Measurements from ENCODE around the gene CD8B.
"Not testable (repeated sequence)": the region's sequence is repeated elsewhere in the genome, so short reads cannot be mapped to it uniquely, and the experiment has no call there.

The CD8B gene

GRCh38 chr2:86882865-86883264 is 21.2 kb upstream of the CD8B start:
- not testable (repeated sequence) for H2AFZ ChIP-seq (ENCODE audit: low read length); H4K91ac ChIP-seq (ENCODE audit: low read depth, low read length, poor library complexity); H2BK5ac ChIP-seq (ENCODE audit: low read length); H2BK120ac ChIP-seq (ENCODE audit: low read depth, low read length); H3K4me2 ChIP-seq (ENCODE audit: insufficient read depth, low read length, poor library complexity, severe bottlenecking); H2BK15ac ChIP-seq (ENCODE audit: low read length); H3K4me3 ChIP-seq (ENCODE audit: low read length in 2 of 2); H3K36me3 ChIP-seq (replicated peaks in 1 of 2; ENCODE audit: control insufficient read depth in 2 of 2, insufficient read depth in 2 of 2, low read length in 2 of 2); H3K9ac ChIP-seq (ENCODE audit: low read depth, low read length, poor library complexity); H3K4me1 ChIP-seq (ENCODE audit: control insufficient read depth in 2 of 2, insufficient read depth in 1 of 2, low read depth in 1 of 2, low read length in 2 of 2); H2BK12ac ChIP-seq (ENCODE audit: low read length); H2AK5ac ChIP-seq (ENCODE audit: low read depth, low read length); H3K27me3 ChIP-seq (ENCODE audit: control insufficient read depth in 3 of 3, insufficient read depth in 3 of 3, low read depth in 1 of 3, low read length in 3 of 3); H3K14ac ChIP-seq (ENCODE audit: low read length); H3K4ac ChIP-seq (ENCODE audit: low read length); H3K27ac ChIP-seq (replicated peaks; ENCODE audit: low read length); H3K9me3 ChIP-seq (replicated peaks in 1 of 2; ENCODE audit: control insufficient read depth in 2 of 2, insufficient read depth in 1 of 2, low read depth in 1 of 2, low read length in 2 of 2); H4K8ac ChIP-seq (ENCODE audit: low read depth, low read length); H3K18ac ChIP-seq (ENCODE audit: low read length); DNase-seq (ENCODE audit: low spot score); H3K79me1 ChIP-seq (ENCODE audit: low read depth, low read length); H3K23ac ChIP-seq (ENCODE audit: low read depth, low read length, poor library complexity)
- no CpG with 5 or more reads among the region's 2 CpGs for WGBS, 2 donors (ENCODE audit: extremely low coverage in 2 of 2, insufficient read length in 2 of 2, insufficient replicate concordance in 1 of 2)

DNA sequence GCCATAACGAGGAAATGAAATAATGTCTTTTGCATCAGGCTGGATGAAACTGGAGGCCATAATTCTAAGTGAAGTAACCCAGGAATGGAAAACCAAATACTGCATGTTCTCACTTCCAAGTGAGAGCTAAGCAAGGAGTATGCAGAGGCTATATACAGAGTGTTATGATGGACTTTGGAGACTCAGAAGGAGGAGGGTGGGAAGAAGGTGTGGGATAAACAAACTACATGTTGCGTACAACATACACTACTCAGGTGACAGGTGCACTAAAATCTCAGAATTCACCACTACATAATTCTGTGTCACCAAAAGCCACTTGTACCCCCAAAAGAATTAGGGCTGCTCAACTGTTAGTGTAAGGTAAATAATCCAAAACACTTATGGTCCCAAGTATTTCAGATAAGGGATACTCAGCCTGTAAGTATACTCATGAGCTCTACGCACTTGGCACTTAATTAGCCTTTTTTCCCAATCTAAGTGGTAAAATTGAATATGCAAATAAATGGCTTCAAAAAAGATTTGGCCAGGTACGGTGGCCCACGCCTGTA is 20.5 kb upstream of the CD8B start:
- not testable (repeated sequence) for H3K4me3 ChIP-seq (ENCODE audit: low read length in 2 of 2); H2BK5ac ChIP-seq (ENCODE audit: low read length); H3K27me3 ChIP-seq (ENCODE audit: control insufficient read depth in 3 of 3, insufficient read depth in 3 of 3, low read depth in 1 of 3, low read length in 3 of 3); H3K79me1 ChIP-seq (ENCODE audit: low read depth, low read length); H3K23ac ChIP-seq (ENCODE audit: low read depth, low read length, poor library complexity); H2BK120ac ChIP-seq (ENCODE audit: low read depth, low read length); H3K4me1 ChIP-seq (ENCODE audit: control insufficient read depth in 2 of 2, insufficient read depth in 1 of 2, low read depth in 1 of 2, low read length in 2 of 2); H3K36me3 ChIP-seq (replicated peaks in 1 of 2; ENCODE audit: control insufficient read depth in 2 of 2, insufficient read depth in 2 of 2, low read length in 2 of 2); H4K91ac ChIP-seq (ENCODE audit: low read depth, low read length, poor library complexity); H3K9ac ChIP-seq (ENCODE audit: low read depth, low read length, poor library complexity); DNase-seq (ENCODE audit: low spot score); H4K8ac ChIP-seq (ENCODE audit: low read depth, low read length); H3K18ac ChIP-seq (ENCODE audit: low read length); H2AFZ ChIP-seq (ENCODE audit: low read length); H3K9me3 ChIP-seq (replicated peaks in 1 of 2; ENCODE audit: control insufficient read depth in 2 of 2, insufficient read depth in 1 of 2, low read depth in 1 of 2, low read length in 2 of 2); H2BK15ac ChIP-seq (ENCODE audit: low read length); H2BK12ac ChIP-seq (ENCODE audit: low read length); H3K27ac ChIP-seq (replicated peaks; ENCODE audit: low read length); H3K14ac ChIP-seq (ENCODE audit: low read length); H3K4me2 ChIP-seq (ENCODE audit: insufficient read depth, low read length, poor library complexity, severe bottlenecking); H2AK5ac ChIP-seq (ENCODE audit: low read depth, low read length); H3K4ac ChIP-seq (ENCODE audit: low read length)
- WGBS, 2 donors (ENCODE audit: extremely low coverage in 2 of 2, insufficient read length in 2 of 2, insufficient replicate concordance in 1 of 2), result no CpG with 5 or more reads among the region's 5 CpGs

DNA sequence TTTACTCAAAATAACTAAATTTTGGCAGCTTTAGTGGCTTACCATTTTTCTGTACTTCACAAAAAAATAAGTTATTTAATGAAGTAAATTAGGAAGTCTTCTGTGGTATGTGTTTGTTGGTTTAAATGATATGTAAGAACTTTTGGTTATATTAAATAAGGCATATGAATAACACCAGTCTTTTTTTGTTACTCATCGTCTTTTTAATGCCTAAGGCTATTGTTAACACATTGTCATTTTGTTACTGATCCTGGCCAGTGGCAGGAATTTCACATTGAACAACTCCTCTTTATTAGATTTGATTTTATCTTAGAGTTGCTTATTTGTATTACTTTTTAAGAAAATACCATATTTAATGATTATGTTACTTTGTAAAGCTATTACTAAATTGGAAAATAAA is 17.3 kb upstream of the CD8B start:
- DNase-seq (ENCODE audit: low spot score), result not testable (repeated sequence)

DNA sequence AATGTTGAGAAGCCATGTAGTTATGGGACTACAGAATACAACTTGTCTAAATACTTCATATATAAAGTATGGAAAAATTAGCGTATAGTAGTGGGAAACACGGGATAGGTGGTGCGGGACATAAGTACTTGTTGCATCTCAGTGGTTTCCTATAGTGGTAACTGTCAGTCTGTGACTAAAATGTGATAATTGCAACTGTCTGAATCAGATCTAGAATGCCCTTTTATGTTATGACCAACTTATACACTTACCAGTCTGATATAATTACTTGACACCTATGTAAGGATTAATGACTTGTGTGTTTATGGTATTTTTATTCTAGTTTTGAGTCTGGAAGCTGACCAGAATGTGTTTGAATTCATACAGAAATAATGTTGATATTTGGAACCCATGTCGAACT is 9.3 kb upstream of the CD8B start:
- not testable (repeated sequence) for H3K36me3 ChIP-seq (replicated peaks in 1 of 2; ENCODE audit: control insufficient read depth in 2 of 2, insufficient read depth in 2 of 2, low read length in 2 of 2); H3K4me2 ChIP-seq (ENCODE audit: insufficient read depth, low read length, poor library complexity, severe bottlenecking); H2AK5ac ChIP-seq (ENCODE audit: low read depth, low read length); H3K9me3 ChIP-seq (replicated peaks in 1 of 2; ENCODE audit: control insufficient read depth in 2 of 2, insufficient read depth in 1 of 2, low read depth in 1 of 2, low read length in 2 of 2); H3K79me1 ChIP-seq (ENCODE audit: low read depth, low read length); H3K4me1 ChIP-seq (ENCODE audit: control insufficient read depth in 2 of 2, insufficient read depth in 1 of 2, low read depth in 1 of 2, low read length in 2 of 2); H2AFZ ChIP-seq (ENCODE audit: low read length); DNase-seq (ENCODE audit: low spot score); H2BK120ac ChIP-seq (ENCODE audit: low read depth, low read length); H4K91ac ChIP-seq (ENCODE audit: low read depth, low read length, poor library complexity); H3K27me3 ChIP-seq (ENCODE audit: control insufficient read depth in 3 of 3, insufficient read depth in 3 of 3, low read depth in 1 of 3, low read length in 3 of 3); H3K4me3 ChIP-seq (ENCODE audit: low read length in 2 of 2); H3K23ac ChIP-seq (ENCODE audit: low read depth, low read length, poor library complexity); H3K14ac ChIP-seq (ENCODE audit: low read length); H3K4ac ChIP-seq (ENCODE audit: low read length); H2BK15ac ChIP-seq (ENCODE audit: low read length); H2BK12ac ChIP-seq (ENCODE audit: low read length); H3K27ac ChIP-seq (replicated peaks; ENCODE audit: low read length); H4K8ac ChIP-seq (ENCODE audit: low read depth, low read length); H3K18ac ChIP-seq (ENCODE audit: low read length); H3K9ac ChIP-seq (ENCODE audit: low read depth, low read length, poor library complexity); H2BK5ac ChIP-seq (ENCODE audit: low read length)
- no CpG with 5 or more reads among the region's 4 CpGs for WGBS, 2 donors (ENCODE audit: extremely low coverage in 2 of 2, insufficient read length in 2 of 2, insufficient replicate concordance in 1 of 2)

More for the DNA sequence above, 17.3 kb upstream of the CD8B start:
- no CpG with 5 or more reads among the region's 1 CpG for WGBS, 2 donors (ENCODE audit: extremely low coverage in 2 of 2, insufficient read length in 2 of 2, insufficient replicate concordance in 1 of 2)
- not testable (repeated sequence) for H3K18ac ChIP-seq (ENCODE audit: low read length); H3K79me1 ChIP-seq (ENCODE audit: low read depth, low read length); H3K27me3 ChIP-seq (ENCODE audit: control insufficient read depth in 3 of 3, insufficient read depth in 3 of 3, low read depth in 1 of 3, low read length in 3 of 3); H4K8ac ChIP-seq (ENCODE audit: low read depth, low read length); H3K4me3 ChIP-seq (ENCODE audit: low read length in 2 of 2); H3K36me3 ChIP-seq (replicated peaks in 1 of 2; ENCODE audit: control insufficient read depth in 2 of 2, insufficient read depth in 2 of 2, low read length in 2 of 2); H3K27ac ChIP-seq (replicated peaks; ENCODE audit: low read length); H3K9ac ChIP-seq (ENCODE audit: low read depth, low read length, poor library complexity); H2AFZ ChIP-seq (ENCODE audit: low read length); H3K14ac ChIP-seq (ENCODE audit: low read length); H3K23ac ChIP-seq (ENCODE audit: low read depth, low read length, poor library complexity); H3K4me1 ChIP-seq (ENCODE audit: control insufficient read depth in 2 of 2, insufficient read depth in 1 of 2, low read depth in 1 of 2, low read length in 2 of 2); H2BK120ac ChIP-seq (ENCODE audit: low read depth, low read length); H4K91ac ChIP-seq (ENCODE audit: low read depth, low read length, poor library complexity); H2BK5ac ChIP-seq (ENCODE audit: low read length); H3K4me2 ChIP-seq (ENCODE audit: insufficient read depth, low read length, poor library complexity, severe bottlenecking); H2AK5ac ChIP-seq (ENCODE audit: low read depth, low read length); H3K4ac ChIP-seq (ENCODE audit: low read length); H3K9me3 ChIP-seq (replicated peaks in 1 of 2; ENCODE audit: control insufficient read depth in 2 of 2, insufficient read depth in 1 of 2, low read depth in 1 of 2, low read length in 2 of 2); H2BK12ac ChIP-seq (ENCODE audit: low read length); H2BK15ac ChIP-seq (ENCODE audit: low read length)

Data from neuronal stem cell (in vitro differentiated cells).